ENCODE measurements around the gene G6PC1.
"Not testable (repeated sequence)": the region's sequence is repeated elsewhere in the genome, so short reads cannot be mapped to it uniquely, and the experiment has no call there.

The G6PC1 gene

DNA sequence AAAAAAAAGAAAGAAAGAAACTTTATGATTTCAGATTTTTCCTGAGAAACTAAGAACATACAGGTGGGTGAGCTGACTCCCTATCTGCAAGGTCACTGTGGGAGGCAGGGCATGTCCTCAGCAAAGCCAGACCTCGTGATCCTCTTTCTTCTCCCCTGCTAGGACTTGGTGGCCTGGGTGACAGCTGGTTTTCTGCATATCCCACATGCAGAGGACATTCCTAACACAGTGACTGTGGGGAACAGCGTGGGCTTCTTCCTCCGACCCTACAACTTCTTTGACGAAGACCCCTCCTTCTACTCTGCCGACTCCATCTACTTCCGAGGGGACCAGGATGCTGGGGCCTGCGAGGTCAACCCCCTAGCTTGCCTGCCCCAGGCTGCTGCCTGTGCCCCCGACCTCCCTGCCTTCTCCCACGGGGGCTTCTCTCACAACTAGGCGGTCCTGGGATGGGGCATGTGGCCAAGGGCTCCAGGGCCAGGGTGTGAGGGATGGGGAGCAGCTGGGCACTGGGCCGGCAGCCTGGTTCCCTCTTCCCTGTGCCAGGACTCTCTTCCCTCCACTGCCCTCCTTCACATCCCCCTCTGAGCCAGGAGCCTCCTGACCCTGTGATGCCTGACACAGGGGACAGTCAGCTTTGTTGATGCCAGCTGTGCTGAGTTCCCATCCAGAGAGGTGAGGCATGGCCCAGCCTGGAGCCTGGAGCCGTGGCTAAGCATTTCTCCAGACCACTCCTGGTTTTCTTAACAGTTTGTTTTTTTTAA lies 26.5 kb upstream of the G6PC1 start:
- not testable (repeated sequence) for FAIRE-seq

DNA sequence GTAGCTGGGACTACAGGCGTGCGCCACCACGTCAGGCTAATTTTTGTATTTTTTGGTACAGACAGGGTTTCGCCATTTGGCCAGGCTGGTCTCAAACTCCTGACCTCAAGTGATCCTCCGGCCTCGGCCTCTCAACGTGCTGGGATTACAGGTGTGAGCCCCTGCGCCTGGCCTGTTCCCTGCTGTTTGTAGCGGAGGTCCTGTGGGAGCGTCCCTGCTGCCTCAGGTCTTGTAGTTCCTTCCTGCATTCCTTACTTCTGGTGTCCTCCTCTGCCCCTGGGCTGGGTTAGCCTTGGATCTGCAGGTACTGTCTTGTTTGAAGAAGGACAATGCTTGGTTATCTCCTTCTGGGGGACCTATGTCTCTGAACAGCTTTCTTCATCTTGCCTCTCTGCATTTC lies 23.6 kb upstream of the G6PC1 start:
- FAIRE-seq = no peak

DNA sequence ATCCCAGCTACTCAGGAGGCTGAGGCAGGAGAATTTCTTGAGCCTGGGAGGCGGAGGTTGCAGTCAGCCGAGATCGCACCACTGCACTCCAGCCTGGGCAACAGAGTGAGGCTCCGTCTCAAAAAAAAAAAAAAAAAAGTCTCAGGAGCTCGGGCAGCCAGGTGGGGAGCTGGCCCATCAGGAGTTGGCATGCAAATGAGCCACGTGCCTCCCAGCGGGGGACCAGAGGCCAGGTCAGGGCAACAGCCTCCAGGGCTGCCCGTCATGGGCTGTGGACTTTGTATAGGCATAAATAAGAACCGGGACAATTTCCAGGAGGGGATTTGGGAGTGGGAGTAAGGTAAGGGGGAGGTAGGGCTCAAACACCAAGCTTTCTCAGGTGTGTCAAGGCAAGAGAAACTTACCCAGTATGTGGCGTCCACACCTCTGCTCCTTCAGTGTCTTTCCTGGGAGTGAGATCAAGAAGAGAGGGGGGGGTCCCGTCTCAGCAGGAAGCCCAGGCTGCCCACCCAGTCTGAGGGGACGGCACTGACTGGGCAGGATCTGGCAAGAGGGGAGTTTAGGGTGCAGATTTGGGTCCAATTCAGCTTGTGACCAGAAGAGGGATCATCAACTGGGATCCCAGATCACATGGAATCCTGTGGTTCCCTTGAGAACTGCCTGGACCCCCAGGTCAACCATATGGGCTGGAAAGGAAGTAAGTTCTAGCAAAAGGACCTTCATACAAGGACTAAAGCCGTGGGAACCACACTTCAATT lies 22.3 kb upstream of the G6PC1 start:
- no peak for FAIRE-seq

DNA sequence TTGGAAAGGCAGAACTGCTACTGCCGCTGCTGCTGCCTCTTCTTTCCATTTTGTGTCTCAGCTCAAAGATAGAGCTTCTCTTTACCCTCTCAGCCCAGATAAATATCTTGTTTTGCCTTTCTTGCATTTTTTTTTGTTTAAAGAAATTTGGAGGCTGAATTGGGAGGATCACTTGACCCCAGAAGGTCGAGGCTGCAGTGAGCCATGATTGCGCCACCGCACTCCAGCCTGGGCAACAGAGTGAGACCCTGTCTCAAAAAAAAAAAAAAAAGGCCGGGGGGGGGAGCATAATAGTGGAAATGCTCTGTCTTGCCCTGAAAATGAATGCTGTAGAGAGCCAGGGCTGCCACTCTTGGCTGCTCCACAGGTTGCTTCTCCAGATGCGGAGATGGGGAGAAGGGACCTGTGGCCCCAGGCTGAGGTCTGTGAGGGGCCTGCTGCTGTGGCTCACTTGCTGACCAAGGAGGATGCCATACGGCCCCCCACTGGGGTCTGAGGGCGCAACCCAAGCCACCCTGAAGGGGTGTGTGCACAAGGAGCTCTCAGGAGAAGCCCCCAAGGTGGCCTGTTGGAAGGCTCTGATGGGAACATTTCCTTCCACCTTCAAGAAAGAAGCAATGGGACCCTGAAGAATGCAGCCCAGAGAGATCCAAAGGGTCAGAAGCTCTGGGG lies 21.5 kb upstream of the G6PC1 start:
- FAIRE-seq = no peak

DNA sequence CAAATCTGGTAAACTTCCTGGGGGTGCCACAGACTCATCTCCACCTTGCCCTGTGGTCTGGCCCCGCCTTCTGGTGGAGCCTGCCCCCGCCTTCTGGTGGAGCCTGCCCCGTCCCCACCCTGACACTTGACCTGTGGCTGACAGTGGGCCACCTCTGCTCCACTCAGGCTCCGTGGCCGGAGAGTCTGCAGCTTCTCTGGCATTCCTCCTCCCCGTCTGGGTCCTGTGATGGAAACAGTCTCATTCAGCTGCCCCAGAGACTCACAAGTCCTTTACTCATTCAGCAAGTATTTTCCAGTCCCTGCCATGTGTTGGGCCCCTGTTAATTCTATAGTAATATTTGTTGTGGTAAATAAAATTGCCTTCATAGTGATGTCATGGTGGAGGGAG lies 21.0 kb upstream of the G6PC1 start:
- FAIRE-seq = no peak

DNA sequence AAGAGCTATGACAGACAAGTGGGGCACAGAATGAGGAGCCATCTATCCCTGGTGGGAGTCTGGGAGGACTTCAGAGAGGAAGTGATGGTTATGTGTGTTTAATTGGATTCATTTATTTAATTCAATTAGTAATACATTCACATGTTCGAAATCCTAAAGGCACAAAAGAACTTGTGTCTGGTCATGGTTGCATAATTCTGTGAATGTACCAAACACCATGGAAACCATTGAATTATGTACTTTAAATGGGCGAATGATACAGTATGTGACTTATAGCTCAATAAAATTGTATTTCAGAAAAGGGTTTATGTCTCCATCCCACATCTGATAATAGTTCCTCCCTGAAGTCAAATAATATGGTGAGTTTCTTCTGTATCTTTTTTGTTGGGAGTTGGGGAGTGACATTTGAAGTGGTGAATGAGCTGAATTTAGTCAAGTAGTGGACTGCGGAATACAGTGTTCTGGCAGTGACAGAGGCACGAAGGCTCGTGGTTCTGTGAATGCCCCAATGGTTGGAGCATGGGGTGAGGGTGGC lies 19.8 kb upstream of the G6PC1 start:
- no peak for FAIRE-seq

DNA sequence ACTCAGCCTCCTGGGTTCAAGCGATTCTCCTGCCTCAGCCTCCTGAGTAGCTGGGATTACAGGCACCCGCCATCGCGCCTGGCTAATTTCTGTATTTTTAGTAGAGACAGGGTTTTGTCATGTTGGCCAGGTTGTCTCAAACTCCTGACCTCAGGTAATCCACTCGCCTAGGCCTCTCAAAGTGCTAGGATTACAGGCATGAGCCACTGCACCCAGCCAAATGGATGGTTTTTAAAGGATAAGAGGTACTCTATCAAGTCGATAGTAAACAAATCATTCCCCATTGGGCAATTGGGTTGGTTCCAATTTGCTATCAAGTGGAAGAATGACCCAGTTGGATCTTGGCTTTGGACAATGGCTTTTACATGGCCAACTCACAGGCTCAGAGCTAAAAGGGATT lies 18.9 kb upstream of the G6PC1 start:
- not testable (repeated sequence) for FAIRE-seq

DNA sequence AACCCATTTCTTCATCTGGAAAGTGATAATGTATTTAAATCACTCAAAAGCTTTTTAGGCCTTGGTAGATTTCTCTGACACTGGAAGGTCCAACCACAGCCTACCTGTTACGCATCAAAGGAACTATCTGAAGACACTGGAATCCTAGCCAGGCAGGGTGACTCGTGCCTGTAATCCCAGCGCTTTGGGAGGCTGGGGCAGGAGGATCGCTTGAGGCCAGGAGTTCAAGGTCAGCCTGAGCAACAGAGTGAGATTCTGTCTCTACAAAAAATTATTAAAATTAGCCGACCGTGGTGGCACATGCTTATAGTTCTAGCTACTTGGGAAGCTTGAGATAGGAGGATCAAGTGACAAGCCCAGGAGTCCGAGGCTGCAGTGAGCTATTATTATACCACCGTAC lies 18.4 kb upstream of the G6PC1 start:
- FAIRE-seq = no peak

DNA sequence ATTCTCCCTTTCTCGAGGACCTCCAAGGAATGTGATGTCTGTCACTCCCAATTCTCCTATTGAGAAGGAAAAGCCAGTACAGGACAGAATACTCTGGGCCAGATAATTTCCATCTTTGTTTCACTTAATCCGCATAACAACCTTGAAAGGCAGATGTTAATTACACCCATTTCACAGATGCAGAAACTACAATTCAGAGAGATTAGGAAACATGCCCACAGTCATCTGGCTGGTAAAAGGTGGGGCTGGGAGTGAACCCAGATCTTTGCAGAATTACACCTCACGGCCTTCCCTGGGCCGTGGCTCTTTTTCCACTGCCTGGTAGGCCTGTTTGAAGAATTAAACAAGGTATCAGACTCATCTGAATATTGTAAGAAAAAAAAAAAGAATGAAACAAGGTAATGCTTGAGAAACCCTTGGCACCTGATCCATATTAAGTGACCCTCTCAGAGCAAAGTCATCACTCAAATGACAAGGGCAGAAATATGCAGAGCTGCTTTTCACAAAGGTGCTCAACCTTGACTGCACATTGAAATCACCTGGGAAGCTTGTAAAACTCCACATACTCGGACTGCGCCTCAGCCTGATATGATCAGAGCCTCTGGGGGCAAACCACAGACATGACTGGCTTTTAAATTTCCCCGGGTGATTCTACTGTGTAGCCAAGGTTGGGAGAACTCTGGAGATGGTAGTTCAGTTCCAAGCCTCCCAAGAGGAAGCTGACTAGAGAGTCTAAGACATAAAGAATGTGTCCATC lies 16.6 kb upstream of the G6PC1 start:
- no peak for FAIRE-seq

DNA sequence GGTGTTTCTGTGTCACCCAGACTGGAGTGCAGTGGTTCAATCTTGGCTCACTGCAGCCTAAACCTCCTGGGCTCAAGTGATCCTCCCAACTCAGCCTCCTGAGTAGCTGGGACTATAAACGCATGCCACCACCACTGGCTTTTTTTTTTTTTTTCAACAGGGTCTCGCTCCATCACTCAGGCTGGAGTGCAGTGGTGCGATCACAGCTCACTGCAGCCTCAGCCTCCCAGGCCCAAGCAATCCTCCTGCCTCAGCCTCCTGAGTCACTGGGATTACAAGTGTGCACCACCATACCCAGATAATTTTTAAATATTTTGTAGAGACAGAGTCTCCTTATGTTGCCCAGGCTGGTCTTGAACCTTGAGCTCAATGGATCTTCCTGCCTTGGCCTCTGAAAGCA lies 14.8 kb upstream of the G6PC1 start:
- not testable (repeated sequence) for FAIRE-seq

DNA sequence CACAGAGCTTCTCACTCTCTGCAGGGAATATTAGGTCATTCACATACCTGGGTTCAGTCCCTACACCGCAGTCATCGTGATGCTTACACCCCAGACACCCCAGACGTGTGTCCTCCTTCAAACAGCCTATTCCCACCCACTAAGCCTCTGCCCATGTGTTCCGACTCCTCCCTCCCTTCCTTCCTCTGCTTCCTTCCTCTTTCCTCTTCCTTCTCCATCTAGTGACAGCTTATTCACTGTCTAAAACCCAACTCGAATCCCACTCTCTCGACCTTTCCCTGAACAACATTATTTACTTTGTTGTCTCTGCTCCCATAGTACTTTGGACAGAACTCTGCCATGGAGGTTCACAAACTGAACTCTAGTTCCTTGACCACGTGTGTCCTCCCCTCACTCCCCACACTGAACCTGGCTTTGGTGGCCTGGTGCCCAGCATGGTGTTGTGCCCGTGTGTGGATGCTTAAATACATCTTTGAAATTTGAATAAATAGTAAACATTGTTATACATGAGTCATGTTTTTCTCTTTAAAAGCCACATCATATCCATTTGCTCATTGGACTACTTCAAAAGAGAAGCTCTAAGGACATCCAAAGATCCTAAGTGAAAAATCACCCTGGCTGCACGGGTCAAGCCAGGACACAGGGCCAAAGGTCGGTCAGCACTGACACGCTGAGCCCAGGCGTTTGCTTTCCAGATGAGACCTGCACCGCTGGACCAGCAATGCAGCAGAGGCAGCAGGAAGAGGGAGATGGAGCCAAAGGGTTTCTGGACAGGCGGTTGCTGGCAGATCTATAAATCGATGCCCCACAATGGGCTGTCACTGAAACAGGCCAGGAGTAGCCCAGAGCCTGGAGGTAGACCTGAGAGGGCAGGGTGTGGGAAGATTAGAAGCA lies 14.1 kb upstream of the G6PC1 start:
- no peak for FAIRE-seq

DNA sequence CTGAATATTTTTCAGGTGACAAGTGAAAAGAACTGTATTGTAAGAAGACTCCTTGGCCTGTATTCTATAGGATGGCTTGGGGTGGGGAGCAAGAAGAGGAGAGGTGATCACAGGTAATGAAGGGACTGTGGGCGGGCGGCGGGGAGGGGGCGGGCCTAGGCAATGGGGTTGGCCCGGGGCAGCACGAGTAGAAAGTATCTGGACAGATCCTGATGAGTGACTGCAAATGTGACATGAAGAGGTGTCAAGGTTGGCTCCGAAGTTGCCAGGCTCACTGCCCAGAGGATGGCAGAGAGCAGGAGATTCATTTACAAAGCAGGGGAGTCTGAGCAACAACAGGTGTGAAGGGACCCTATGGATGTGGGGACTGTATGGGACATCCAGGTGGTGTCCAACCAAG lies 10.8 kb upstream of the G6PC1 start:
- FAIRE-seq = no peak

DNA sequence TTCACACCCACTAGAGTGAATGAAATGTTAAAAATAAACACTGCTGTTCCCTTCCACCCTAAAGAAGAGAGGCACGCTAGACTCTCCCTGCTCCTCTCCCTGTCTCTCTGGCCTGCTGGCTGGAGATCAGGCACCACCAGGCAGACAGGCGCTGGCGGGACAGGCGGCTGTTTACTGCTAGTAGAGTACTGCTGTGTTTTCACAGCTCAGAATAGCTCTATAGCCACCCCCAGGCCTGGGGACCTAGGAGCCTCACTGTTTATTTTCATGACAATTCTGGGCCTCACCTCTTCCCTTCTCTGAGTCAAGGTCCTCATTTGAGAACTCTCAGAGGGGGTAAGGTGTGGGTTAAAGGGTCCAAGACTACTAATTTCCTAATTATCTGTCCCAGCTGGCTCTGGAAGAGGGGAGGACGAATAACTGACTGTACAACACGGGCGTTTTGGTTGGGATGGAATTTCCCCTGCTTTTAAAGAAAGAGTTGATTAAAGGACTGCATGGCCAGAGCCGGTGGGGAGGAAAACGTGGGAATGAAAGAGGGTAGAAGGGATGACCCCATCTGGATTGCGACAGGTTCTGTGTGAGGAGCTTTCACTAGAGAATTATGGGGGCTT lies 9.0 kb upstream of the G6PC1 start:
- FAIRE-seq = no peak

DNA sequence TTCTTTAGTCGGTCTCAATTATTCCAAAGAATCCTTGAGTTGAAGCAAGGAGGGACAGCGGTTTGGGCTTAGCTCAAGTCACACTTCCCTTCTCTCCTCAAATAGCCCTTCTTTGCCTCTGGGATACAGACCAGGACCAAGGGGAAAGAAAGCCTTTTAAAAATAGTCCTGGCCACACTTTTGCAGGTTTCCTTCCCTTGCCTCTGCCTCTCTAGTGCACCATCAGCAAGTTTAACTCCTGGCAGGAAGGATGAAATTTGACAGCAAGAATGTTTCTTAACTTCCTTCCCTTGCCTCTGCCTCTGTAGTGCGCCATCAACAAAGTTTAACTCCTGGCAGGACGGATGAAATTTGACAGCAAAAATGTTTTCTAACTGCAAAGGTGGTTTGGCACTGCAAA lies 7.2 kb upstream of the G6PC1 start:
- FAIRE-seq = no peak

DNA sequence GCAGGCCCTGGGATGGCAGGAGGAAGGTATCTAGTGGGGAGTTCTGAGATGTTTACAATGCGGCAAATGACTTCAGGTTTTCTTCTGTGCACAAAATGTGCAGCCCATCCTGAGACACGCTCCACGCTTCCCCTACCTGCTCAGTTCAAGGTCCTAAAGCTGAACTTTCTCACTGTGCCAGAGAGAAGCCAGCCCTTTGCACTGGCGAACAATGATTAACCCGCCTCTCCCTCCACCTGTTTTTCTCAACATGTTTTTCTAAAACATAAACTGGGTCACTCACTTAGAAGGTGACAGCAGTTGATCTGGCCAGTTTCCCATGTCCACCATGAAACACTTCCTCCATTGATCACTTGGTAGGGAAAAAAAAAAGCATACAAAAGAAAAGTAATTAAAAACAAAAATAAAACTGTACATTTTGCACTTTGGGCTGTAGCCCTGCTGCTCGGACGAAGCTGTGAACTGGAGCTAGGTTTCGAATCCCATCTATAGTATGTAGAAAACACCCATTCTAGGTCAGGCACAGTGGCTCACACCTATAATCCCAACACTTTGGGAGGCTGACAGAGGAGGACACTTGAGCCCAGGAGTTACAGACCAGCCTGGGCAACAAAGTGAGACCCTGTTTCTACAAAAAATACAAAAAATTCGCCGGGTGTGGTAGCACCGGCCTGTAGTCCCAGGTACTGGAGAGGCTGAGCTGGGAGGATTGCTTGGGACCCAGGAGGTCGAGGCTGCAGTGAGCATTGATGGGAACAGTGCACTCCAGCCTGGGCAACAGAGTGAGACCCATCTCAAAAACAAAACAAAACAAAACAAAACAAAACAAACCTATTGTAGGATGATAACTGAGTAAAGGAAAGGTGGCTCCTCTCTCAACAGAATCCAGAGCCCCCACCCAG lies 6.1 kb upstream of the G6PC1 start:
- no peak for FAIRE-seq

DNA sequence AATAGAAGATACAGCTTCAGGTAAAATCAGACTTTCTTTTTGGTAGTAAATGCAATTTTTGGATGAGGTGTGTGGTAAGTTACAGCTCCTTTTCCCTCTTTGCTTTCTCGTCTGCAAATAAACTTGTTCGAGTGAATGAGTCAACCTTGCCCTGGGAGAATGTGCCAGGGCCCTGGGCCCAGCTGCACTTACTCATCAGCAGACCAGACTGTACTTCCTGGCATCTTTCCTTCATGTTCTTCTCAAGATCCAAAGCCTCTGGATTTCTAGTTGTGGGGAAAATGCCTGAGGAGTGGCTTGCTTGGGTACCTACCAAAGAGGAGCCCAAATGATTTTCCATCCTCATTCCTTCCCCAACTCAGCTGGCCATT lies 5.4 kb upstream of the G6PC1 start:
- FAIRE-seq = no peak

DNA sequence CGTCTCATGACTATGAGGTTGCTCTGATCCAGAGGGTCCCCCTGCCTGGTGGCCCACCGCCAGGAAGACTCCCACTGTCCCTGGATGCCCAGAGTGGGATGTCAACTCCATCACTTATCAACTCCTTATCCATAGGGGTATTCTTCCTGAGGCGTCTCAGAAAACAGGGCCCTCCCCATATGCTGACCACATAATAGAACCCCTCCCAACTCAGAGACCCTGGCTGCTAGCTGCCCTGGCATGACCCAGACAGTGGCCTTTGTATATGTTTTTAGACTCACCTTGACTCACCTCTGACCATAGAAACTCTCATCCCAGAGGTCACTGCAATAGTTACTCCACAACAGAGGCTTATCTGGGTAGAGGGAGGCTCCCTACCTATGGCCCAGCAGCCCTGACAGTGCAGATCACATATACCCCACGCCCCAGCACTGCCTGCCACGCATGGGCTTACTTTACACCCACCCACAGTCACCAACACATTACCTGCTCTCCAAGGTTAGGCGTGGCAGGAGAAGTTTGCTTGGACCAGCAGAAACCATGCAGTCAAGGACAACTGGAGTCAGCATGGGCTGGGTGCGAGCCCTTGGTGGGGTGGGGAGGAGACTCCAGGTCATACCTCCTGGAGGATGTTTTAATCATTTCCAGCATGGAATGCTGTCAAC lies 2.3 kb upstream of the G6PC1 start:
- FAIRE-seq = no peak

DNA sequence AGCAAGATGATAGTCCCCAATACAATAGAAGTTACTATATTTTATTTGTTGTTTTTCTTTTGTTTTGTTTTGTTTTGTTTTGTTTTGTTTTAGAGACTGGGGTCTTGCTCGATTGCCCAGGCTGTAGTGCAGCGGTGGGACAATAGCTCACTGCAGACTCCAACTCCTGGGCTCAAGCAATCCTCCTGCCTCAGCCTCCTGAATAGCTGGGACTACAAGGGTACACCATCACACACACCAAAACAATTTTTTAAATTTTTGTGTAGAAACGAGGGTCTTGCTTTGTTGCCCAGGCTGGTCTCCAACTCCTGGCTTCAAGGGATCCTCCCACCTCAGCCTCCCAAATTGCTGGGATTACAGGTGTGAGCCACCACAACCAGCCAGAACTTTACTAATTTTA lies 618 bp upstream of the G6PC1 start:
- not testable (repeated sequence) for FAIRE-seq

DNA sequence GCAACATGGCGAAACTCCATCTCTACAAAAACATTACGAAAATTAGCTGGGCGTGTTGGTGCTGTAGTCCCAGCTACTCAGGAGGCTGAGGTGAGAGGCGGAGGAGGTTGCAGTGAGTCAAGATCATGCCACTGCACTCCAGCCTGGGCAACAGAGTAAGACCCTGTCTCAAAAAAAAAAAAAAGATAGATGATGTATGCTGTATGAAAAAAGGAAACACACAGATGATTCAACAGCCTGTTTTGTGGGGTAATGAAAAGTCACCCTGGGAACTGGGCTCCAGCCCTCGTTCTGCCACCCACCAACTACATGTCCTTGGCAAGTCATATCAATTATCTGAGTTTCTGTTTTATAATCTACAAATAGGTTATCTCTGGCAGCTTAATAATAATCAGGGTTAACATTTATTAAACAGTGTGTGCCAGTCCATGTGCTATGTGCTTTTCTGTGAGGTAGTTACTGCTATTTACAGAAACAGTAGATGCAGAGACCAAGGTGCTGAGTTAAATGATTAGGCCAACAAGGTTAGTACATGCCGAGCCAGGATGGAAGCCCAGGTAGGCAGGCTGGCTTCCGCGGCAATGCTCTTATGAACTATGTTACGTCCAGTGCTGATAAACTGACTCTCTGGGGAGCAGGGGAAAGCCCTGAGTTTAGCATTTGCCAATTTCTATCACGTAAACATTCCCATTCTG lies 1.1 kb downstream of the G6PC1 start:
- no peak for FAIRE-seq
